Measurements from ENCODE around the gene SKAP2.

SKAP2 gene, protein sequence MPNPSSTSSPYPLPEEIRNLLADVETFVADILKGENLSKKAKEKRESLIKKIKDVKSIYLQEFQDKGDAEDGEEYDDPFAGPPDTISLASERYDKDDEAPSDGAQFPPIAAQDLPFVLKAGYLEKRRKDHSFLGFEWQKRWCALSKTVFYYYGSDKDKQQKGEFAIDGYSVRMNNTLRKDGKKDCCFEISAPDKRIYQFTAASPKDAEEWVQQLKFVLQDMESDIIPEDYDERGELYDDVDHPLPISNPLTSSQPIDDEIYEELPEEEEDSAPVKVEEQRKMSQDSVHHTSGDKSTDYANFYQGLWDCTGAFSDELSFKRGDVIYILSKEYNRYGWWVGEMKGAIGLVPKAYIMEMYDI

DNA sequence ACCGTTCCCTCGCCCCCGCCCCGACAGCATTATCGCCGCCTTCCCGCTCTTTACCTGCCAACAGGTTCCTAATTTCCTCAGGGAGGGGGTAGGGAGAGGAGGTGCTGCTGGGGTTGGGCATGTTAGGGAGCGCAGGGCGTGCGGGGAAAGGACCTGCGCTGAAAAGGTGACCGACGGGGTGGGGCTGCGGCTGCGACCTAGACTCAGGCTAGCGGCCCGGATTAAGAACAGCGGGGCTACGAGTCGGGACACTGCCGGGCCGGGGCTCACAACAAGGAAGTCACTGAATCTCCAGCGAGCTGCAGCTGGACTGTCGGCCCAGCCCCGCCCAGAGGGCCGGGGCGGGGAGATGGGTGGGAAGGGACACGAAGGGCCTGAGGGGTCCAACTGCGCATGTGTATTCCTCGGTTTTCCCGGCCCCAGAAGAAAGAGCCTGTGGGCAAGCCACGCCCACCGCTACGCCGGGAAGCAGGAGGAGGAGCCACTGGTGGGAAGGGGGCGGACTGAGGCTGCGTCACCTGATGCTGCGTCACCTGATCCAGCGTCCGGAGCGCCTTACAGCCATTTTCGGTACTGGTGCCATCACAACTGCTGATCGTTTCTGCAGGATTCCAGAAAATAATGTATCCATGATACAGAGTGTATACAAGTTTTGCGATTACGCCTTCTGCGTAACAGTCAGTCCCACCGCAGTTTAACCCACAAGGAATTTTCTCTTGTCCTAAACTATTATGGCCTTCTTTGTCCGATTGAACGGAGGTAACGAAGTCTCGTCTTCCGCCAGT is at the start of gene SKAP2:
TSS of gene SKAP2 (minus strand) at position 282 of the 785 bp plus-strand sequence. CDS start at position 121, 161 bp downstream.
- DNase-seq, result peak; percentile 86

DNA sequence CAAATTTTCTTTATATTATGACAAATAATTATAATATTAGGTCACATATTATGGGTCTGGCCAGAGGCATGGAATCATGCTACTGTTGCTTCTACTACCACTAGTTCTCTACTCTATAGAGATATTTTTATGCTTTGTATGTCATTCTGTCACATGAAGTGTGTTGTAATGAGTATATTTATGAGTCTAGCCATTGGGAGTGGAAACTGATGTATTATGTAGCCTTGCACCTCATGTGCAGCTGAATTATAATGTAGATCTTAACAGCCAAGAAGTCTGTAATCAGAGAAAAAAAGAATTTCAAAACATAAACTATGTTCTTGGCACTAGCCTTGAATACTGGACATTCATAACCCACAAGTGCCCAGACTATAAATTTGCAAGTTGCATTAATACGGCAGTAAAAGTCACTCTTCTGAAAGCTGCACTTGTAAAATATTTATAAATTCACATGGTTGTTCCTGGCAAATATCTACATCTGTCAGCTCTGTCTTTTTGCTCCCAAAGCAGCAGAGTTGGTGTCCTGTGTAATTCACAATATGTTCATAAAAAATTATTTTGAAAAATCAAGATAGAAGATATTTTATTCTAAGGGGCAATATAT is 48.6 kb upstream of the SKAP2 start:
- DNase-seq, result no peak

DNA sequence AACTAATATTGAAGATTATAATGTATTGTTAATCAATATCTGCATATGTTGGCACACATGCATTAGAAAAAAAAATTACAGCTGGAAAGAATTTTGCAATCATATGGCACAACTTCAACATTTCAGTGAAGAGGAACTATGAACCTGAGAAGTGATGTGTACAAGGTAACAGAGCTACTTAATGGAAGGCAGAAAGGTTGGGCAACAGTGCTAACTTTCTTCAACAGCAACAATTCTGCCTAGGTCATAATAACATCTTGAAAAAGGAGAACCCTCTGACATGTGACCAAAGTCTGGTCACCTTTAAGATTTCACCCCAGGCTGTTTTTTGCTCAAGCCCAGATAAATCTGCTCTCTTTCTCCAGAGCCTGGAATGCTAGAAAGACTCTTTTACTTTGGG is 47.9 kb upstream of the SKAP2 start:
- no peak for DNase-seq

DNA sequence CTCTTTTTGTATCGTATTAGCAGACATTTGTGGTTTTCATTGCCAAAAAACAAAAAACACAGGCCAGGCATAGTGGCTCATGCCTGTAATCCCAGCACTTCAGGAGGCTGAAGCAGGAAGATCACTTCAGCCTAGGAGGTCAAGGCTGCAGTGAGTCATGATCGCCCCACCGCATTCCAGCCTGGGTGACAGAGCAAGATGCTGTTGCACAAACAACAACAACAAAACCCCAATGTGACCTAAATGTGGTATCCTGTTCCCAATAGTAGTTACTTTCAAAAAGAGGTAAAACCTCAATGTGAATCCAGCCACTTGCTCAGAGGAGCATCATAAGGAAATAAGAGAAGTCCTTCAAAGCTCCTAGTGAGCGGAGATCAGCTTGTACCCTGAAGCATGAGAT is 45.8 kb upstream of the SKAP2 start:
- DNase-seq, result no peak

DNA sequence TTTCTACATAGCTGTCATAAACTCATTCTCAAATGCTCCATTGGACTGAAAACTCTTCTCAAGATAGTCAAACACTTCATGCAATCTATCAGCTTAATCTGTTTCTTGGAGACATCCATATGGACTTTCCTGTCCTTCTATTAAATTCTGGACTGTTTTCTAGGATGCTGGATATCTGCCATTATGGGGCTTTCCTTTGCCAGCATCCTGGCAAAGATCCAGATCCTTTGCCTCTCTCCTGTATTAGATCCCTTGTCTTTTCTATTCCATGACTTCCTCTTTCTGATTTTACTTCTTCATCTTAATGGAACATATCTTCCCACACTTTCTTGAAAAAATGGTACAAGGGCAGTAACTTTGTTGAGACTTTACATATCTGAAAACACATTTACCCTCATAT is 35.9 kb upstream of the SKAP2 start:
- no peak for DNase-seq

DNA sequence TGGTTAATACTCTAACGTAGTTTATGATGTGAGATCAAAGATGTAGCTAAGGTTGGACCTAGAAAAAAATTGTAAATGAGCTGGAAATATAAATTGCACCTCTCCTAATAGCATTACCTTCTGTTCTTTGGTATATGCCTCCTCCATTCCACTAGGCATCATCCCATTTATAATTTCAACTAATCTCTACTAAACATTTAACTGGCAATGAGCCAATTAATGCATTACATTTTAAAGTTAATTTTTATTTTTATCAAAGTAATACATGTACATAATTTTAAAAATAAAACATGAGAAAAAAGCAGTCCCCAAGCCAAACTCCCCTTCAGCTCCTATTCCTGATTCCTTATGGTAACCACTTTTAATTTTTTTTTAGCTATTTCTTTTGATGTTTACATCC is 35.1 kb upstream of the SKAP2 start:
- no peak for DNase-seq

DNA sequence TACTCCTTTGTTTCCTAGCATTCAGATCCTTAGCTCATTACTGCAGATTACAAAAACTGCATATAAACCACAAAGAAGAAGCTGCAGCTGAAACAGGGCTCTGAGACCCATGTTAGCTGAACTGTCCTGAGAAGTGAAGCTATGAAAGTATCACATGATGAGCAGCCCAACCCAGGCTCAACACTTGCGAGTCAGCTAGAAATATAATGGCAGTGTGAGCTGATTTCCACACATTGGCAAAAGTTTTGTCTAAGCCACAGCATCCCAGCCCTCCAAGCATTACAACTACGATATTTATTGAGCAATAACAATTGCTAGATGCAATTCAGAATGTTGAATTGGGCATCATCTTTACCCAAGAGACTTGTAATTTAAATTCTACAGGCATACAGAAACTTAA is 34.5 kb upstream of the SKAP2 start:
- no peak for DNase-seq

DNA sequence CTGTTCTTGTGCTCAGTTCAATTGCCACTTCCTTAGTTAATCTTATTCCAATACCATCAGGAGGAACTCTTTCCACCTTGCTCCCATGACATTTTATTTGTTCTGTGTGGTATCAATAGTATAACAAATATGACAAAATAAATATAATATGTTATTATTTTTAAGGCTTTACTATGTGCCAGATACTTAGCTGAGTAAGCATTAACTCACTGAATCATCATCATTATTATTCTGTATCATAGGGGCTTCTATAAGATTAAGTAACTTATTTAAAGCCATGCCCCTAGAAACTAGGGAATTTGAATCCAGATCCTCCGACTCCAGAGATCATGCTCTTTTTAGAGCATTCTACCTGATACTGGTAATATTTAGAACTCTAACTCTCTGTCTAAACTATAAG is 33.5 kb upstream of the SKAP2 start:
- DNase-seq, result no peak

DNA sequence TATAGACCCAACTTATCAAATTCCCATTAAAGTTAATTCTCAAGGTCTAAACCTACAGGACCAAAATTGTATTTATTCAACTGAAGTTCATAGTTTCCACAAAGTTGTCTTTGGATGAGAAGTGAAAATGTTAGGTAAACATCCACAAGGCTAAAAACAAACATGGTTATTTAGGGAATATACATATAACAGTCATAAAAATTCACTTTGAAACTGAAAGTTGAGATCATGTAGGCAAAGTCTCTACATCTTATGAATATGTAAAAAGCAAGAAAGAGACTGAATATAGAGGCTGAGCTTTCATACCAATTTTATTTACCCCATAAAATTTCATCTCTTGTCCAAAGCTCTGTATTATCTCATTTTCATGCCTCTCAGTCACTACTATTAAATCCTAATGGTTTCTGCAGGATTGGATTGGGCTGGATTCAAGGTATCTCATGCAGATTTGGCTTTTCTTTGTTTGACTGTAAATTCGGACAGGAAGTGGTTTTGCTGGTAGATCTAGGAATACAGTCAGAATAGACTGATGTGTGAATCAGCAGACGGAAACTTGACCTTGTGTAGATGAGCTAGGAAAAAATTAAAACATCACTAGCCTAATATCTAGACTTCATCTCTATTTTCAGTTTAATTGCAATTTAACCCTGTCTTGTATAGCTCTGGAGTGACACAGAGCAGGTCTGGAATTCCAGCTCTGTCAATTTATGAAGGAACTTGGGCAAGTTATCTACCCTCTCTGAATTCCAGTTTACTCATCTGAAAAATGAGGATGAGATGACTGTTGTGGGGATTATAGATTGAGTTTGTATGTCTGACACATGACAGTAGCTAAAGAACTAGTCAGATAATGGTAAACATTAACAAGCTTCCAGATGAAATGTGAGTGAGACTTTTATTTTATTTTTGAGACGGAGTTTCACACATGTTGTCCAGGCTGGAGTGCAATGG is 27.3 kb upstream of the SKAP2 start:
- no peak for DNase-seq

DNA sequence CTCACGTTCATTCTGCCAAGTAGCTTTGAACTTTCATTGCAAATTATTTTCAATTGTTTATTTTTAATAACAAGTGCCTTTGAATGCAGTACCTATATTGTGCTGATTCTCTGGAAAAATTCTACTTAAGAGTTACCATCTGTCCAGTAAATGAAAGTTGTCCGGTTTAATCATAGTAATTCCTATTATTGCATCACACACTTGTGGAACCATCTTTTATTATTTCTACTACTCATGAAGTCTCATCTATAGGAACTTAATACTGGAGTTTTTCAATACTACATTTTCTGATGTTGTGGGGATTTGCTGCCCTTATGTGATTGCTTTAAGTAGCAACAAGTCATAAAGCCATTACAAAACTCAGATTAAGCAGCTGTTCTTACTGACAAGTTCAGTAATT is 16.5 kb upstream of the SKAP2 start:
- no peak for DNase-seq

DNA sequence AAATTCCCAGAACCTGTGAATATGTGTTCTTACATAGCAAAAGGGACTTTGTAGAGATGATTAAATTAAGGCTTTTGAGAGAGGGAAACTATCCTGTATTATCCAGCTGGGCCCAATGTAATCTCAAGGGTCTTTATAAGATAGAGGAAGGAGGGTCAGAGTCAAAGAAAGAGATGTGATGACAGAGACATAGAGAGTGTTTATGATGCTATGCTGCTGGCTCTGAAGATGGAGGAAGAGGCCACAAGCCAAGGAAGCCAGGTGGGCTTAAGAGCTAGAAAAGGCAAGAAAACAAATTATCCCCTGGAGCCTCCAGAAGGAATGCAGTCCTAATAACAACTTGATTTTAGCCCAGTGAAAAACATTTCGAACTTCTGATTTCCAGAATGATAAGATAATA is 15.3 kb upstream of the SKAP2 start:
- DNase-seq, result no peak

DNA sequence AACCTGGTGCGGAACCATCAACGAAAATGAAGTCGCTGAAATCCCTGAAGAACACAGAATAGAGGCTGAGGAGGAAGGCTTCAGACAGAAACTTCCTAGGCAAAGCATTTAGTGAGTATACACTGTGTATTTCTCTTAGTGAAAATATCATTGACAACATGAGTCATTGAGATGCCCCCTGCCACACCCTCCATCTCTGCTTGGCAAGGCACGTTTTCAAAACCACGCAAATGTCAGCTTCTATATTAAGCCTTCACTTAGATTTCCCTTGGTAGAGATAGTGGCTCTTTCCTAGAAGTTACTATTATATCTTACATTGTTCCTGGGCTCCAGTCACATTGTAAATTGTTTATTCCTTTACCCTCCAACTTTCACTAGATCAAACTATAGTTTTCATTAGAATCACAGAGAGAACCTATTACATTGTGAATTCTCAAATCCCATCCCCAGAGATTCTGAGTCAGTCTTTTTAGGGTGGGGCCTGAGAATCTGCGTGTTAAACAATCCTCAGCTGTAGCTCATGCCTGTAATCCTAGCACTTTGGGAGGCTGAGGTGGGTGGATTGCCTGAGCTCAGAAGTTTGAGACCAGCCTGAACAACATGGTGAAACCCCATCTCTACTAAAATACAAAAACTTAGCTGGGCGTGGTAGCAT is 4.6 kb upstream of the SKAP2 start:
- no peak for DNase-seq

DNA sequence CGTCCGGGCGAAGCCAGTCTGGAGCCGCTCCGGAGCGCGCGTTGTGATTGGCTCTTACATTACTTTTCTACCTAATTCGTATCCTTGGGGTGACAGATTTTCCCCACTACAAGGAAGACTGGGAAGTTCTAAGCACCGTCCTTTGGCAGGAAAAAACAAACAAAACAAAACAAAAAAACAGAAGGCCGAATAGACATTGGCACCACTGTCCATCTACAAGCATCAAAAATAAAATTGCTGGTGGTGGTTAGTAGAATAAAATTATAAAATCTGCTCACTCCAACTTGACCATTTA is 651 bp upstream of the SKAP2 start:
- DNase-seq, result no peak

DNA sequence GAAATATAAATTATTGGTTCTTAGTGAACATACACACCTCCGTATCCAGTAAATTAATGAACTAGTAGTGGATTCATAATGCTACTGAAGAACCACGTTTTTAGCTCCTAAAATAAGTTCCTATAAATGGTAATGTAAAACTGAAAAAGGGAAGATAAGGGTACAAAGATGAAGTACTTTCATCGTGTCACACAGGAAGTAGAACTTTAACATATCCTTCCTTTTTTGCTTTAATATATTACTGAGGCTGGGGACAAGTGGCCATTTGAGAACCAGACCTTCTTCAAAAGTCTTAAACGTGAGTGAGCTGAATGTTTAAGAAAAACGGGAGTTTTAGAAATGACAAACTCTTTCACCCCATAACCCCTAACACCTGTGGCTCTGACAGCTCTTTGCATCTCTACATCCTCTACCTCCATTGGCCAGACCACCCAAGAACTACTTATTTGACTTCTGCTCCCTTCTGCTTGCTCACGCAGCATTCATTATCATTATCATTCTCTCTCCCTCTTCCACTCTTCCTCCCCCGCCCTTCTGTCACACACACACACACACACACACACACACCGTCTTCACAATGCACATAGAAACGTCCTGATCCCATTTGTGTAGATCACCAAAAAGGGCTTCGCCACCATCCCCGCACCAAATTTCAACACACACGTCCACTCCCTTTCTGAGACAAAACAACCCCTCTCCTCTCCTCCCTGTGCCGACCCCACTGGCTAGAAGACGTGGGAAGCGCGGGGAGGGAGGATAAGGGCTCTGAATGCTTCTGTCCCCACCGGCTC is 677 bp downstream of the SKAP2 start:
- no peak for DNase-seq

DNA sequence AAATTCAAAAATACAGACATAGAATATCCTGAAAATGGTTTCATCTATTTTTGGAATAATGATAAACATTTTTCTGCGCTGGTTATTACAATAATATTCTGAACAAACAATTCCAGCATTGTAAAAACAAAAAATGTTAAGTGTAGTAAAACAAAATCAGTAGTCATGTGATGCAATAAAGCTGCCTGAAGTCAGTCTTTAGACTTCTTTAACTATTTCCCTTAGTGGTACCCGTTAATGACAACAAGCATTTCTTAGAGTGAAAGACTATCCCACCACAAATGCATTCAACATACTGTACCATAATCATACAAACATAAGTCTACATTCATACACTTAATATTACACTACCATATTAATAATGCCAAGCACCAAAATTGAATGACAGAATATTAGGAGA is 1.6 kb downstream of the SKAP2 start:
- DNase-seq, result no peak

DNA sequence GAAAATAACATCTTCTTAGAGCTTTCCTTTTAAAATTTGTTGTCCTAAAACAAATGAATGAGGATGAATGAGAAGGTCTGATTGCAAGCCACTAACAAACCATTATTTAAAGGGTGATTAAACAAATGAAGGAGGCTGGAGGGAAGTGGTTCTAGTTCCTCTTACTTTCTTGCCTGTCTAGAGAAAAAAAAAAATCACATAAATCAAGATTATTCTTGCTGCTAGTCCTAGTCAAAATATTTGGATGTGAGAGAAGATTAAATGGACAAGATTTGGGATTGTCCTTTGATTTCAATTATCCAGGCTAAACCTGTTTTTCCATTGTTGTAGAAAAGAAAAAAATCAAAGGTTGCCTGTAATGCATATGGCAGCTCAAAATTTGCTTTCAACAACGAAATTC is 3.3 kb downstream of the SKAP2 start:
- DNase-seq, result no peak

DNA sequence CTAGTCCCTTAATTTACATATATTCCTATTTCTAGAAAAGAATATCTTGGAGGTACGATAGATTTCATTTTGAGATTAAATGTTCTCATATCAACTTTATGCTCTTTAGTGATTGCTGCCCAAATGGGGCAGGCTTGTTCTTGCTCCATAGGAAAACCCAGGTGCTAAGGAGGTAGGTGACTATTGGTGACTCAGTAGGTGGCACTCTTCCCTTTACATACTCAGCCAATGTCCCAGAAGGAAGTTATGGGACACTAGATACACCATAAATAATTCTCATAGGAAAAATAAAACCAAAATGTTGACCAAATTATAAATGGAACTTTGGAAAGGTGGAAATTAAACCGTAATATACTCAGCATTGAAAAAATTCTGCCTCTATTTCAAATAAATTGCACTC is 4.0 kb downstream of the SKAP2 start:
- DNase-seq, result no peak

DNA sequence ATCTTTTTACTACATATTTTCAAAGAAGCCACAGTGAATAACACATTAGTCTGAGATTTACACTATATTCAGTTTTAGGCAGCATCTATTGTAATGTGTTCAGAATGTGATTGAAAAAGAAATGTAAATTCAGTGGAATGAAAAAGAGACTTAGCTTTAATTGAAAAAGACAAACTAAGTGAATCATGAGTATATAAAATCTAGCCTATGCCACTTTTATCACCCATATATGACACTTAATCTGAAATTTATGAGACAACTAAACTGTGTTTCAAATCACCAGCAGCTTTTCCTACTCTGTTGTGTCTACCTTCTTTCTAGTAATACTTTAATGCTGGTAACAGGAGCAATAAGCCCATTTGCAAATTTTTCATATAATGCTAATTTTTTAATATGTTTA is 4.7 kb downstream of the SKAP2 start:
- no peak for DNase-seq

DNA sequence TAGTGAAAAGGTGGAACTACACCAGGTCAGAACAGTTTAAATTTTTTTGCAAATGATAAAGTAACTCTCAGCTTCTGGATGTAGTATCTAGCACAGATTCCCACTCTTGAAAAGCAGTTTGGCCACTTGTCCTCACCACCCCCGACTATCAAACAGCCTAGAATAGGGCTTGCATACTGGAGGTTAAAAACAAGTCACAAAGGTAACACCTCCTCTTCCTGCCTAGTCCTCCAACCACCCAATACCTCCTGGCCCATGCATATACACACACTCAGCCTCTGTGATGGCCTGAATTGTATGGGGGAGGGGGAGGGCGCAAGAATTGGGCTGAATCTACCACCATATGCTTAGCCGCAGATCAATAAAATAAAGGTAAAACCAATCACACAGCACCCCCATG is 5.7 kb downstream of the SKAP2 start:
- no peak for DNase-seq

DNA sequence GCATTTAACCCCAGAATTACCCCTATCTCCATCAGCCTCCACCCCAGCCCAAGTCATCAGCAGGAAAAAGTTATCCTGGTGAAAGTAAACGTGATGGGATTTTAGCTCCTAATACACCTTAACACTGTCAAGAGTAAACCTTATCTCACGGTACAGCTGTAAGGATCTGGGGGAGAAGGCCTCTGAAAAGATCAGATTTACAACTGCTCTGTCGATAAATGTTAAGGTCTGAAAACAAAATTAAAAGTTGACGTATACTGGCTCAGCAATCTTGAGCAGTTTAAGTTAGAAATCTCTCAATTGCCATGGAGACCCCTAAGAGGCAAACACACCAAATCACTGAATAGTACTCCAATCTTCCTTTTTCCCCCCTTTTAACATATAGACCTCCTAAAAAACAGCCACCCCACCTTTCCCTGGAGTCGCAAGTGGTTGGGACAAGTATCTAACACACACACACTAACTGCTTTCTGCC is 6.1 kb downstream of the SKAP2 start:
- DNase-seq, result no peak

DNA sequence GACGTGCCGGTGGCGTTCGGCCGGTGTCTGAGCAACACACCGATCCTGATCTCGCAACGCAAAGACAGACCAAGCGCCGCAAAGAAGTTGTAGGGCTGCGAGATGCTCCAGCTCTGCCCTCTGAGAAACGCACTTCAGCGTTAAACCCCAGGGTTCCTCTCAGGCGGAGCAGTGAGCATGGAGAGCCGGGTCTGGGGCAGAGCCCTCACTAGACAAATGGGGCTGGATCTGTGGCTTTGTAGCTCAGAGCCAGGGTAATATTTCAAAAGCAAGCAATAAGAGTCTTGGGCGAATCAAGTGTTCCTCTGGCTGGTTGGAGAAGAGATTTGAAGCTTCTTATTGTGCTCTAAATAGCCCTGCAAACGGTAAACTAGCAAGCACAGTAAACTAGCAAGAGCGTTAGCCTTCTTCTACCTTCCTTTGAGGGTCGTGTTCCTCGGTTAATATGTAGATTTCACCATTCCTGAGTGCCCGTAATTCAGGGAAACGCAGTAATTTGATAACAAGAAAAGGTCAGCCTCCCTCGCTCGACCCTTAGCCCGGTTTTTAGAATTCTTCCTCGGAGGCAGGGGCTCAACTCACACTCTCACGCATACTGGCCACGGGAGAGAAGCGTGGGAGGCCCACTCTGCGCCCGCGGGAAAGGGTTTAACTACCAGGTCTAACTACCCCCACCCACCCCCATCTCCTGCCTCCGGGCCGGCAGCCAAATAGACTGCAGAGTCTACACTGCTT is 6.7 kb downstream of the SKAP2 start:
- DNase-seq, result peak; percentile 20
